A549 (cell line): Measurements from ENCODE around the gene PLAC9.
"Not testable (repeated sequence)": the region's sequence is repeated elsewhere in the genome, so short reads cannot be mapped to it uniquely, and the experiment has no call there.

Source experiments
- TF ChIP-seq, protein P1 (sequence below): fragments of 150-350 bp; IDR thresholded peaks from 2 replicates; pipeline ENCODE4 v1.6.1; 2014; ENCODE audit warnings: low read depth, mild to moderate bottlenecking, low read length
- TF ChIP-seq, protein P2 (sequence below): fragments of >200 bp; sonication (Bioruptor Twin); formaldehyde crosslinking; IDR thresholded peaks from 3 replicates; pipeline ENCODE4 v1.5.1; 2016

DNA sequence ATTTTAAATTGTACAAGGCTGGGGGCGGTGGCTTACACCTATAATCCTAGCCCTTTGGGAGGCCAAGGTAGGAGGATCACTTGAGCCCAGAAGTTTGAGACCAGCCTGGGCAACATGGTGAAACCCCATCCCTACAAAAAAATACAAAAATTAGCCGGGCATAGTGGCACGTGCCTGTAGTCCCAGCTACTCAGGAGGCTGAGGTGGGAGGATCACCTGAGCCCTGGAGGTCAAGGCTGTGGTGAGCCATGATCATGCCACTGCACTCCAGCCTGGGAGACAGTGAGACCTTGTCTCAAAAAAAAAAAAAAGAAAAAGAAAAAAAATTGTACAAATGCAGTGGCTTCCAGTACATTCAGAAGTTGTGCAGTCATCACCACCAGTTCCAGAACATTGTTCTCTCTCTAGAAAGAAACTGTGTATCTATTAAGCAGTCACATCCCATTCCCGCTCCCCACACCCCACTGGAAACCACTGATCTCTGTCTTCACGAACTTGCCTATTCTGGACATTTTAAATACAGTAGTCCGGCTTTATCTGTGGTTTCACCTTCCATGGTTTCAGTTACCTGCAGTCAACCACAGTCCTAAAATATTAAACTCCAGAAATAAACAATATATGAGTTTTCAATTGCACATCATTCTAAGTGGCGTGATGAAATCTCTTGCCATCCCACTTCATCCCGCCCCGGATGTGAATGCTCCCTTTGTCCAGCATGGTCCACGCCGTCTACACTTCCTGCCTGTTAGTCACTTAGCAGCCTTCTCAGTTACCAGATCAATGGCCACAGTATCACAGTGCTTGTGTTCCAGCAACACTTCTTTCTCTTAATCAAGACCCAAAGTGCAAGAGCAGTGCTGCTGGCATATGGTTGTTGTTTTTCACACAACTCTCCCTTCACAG lies 13.1 kb downstream of the PLAC9 start:
- TF ChIP-seq, protein P1, sequence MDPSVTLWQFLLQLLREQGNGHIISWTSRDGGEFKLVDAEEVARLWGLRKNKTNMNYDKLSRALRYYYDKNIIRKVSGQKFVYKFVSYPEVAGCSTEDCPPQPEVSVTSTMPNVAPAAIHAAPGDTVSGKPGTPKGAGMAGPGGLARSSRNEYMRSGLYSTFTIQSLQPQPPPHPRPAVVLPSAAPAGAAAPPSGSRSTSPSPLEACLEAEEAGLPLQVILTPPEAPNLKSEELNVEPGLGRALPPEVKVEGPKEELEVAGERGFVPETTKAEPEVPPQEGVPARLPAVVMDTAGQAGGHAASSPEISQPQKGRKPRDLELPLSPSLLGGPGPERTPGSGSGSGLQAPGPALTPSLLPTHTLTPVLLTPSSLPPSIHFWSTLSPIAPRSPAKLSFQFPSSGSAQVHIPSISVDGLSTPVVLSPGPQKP: not testable (repeated sequence)
- TF ChIP-seq, protein P2, sequence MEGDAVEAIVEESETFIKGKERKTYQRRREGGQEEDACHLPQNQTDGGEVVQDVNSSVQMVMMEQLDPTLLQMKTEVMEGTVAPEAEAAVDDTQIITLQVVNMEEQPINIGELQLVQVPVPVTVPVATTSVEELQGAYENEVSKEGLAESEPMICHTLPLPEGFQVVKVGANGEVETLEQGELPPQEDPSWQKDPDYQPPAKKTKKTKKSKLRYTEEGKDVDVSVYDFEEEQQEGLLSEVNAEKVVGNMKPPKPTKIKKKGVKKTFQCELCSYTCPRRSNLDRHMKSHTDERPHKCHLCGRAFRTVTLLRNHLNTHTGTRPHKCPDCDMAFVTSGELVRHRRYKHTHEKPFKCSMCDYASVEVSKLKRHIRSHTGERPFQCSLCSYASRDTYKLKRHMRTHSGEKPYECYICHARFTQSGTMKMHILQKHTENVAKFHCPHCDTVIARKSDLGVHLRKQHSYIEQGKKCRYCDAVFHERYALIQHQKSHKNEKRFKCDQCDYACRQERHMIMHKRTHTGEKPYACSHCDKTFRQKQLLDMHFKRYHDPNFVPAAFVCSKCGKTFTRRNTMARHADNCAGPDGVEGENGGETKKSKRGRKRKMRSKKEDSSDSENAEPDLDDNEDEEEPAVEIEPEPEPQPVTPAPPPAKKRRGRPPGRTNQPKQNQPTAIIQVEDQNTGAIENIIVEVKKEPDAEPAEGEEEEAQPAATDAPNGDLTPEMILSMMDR: not testable (repeated sequence)
